DOHH2 (cell line): ENCODE measurements around the gene DOCK4.
A peak's percentile ranks its signal among the peaks of the same experiment; 100 is the strongest.

Experiments
- H3F3A ChIP-seq: fragments of 200-600 bp; sonication (generic), shearing (Covaris generic); 2 replicates; pipeline ENCODE4 v1.6.0; 2016; ENCODE audit warnings: antibody characterized with exemption, mild to moderate bottlenecking; ENCODE audit not compliant: control insufficient read depth, insufficient read depth
- H3K27ac ChIP-seq: fragments of 200-600 bp; sonication (generic); 2 replicates; pipeline ENCODE4 v1.5.1; 2014; ENCODE audit warnings: low read depth, mild to moderate bottlenecking, low read length, moderate library complexity
- H3K27me3 ChIP-seq: fragments of 200-600 bp; sonication (generic); 2 replicates; pipeline ENCODE4 v1.6.1; 2014; ENCODE audit warnings: mild to moderate bottlenecking, low read length, mixed read lengths; ENCODE audit not compliant: control insufficient read depth
- H3K36me3 ChIP-seq: fragments of 200-600 bp; sonication (generic); 2 replicates; pipeline ENCODE4 v1.6.1; 2014; ENCODE audit warnings: mild to moderate bottlenecking, low read length, moderate library complexity, mixed read lengths; ENCODE audit not compliant: control insufficient read depth
- H3K4me1 ChIP-seq: fragments of 200-600 bp; sonication (generic); 2 replicates; pipeline ENCODE4 v1.6.1; 2014; ENCODE audit warnings: mild to moderate bottlenecking, low read length, mixed read lengths; ENCODE audit not compliant: control insufficient read depth
- H3K4me2 ChIP-seq: fragments of 200-600 bp; sonication (generic); 2 replicates; pipeline ENCODE4 v1.6.0; 2014; ENCODE audit warnings: mild to moderate bottlenecking, low read length, moderate library complexity
- H3K4me3 ChIP-seq: fragments of 200-600 bp; sonication (generic); 2 replicates; pipeline ENCODE4 v1.5.1; 2014; ENCODE audit warnings: mild to moderate bottlenecking, low read length, mixed read lengths
- H3K79me2 ChIP-seq: fragments of 200-600 bp; sonication (generic); 2 replicates; pipeline ENCODE4 v1.6.1; 2014; ENCODE audit warnings: mild to moderate bottlenecking, low read length, mixed read lengths; ENCODE audit not compliant: control insufficient read depth
- H3K9me2 ChIP-seq: fragments of 200-600 bp; sonication (generic); replicated peaks from 2 replicates; pipeline ENCODE4 v1.6.1; 2014; ENCODE audit warnings: mild to moderate bottlenecking, low read length, mixed read lengths; ENCODE audit not compliant: control insufficient read depth
- H3K9me3 ChIP-seq: fragments of 200-600 bp; sonication (generic); 2 replicates; pipeline ENCODE4 v1.6.1; 2014; ENCODE audit warnings: antibody characterized with exemption, low read length, mixed read lengths; ENCODE audit not compliant: control insufficient read depth, insufficient read depth
- H4K20me1 ChIP-seq: fragments of 200-600 bp; sonication (generic); 2 replicates; pipeline ENCODE4 v1.6.0; 2014; ENCODE audit warnings: low read depth, mild to moderate bottlenecking, antibody characterized with exemption, low read length, moderate library complexity; ENCODE audit not compliant: control insufficient read depth, insufficient read depth
- CTCF ChIP-seq: fragments of 200-600 bp; sonication (generic); IDR thresholded peaks from one replicate; pipeline ENCODE4 v1.5.1; 2014; ENCODE audit warnings: antibody characterized with exemption, mild to moderate bottlenecking, low read depth, low read length; ENCODE audit not compliant: poor library complexity, severe bottlenecking
- EZH2phosphoT487 ChIP-seq: fragments of 200-600 bp; sonication (generic); IDR thresholded peaks from 2 replicates; pipeline ENCODE4 v1.6.1; 2017; ENCODE audit warnings: borderline replicate concordance, mild to moderate bottlenecking, antibody characterized with exemption, low read length, moderate library complexity, mixed read lengths

Gene DOCK4

GRCh38 chr7:112206238-112206990 is at the start of gene DOCK4, which contains the start of gene ZNF277:
TSS of gene DOCK4 (minus strand) at chr7:112206399. CDS start at chr7:112206138, 261 bp downstream.
TSS of gene ZNF277 (plus strand) at chr7:112206695. CDS start at chr7:112206717, 22 bp downstream.
- Histone ChIP-seq H3K4me1 (peaks cover 35% of the 10 kb centered on the region), H3K27me3 (peaks cover 30% of the 10 kb centered on the region), H3K4me2 (peak within 1 kb of the TSS; percentile 98), H4K20me1 (peaks cover 9% of the 10 kb centered on the region; the same call in 1 of the 2 replicates), H3K4me3 (peak within 1 kb of the TSS; percentile 89), H3K9me3 (no peaks in the 10 kb centered on the region), H3K9me2 (no peaks in the 10 kb centered on the region), H3K27ac (no peak within 1 kb of the TSS), H3F3A (no peaks in the 10 kb centered on the region), H3K79me2 (peaks cover 42% of the 10 kb centered on the region), H3K36me3 (peaks cover 3% of the 10 kb centered on the region; the same call in 1 of the 2 replicates)
- TF ChIP-seq CTCF (no peak), EZH2phosphoT487 (no peak)

GRCh38 chr7:112255388-112255720 is 49.2 kb upstream of the DOCK4 start:
- H3K4me2 ChIP-seq, result no peak overlapping the region
- no peaks in the 10 kb centered on the region for H3K9me3 ChIP-seq

GRCh38 chr7:112254709-112255387 is 48.6 kb upstream of the DOCK4 start:
- H3K4me3 ChIP-seq, result no peak overlapping the region
- H3K4me2 ChIP-seq, result no peak overlapping the region
- no peaks in the 10 kb centered on the region for H3K9me2 ChIP-seq
- H3K79me2 ChIP-seq, result peaks cover 14% of the 10 kb centered on the region
- no peaks in the 10 kb centered on the region; the same call in 1 of the 2 replicates for H4K20me1 ChIP-seq
- peaks cover 3% of the 10 kb centered on the region; the same call in 1 of the 2 replicates for H3K4me1 ChIP-seq
- no peaks in the 10 kb centered on the region for H3K9me3 ChIP-seq
- TF ChIP-seq EZH2phosphoT487, result no peak
- no peak for TF ChIP-seq CTCF
- no peaks in the 10 kb centered on the region for H3K27me3 ChIP-seq
- no peak overlapping the region for H3K27ac ChIP-seq
- no peaks in the 10 kb centered on the region for H3F3A ChIP-seq
- H3K36me3 ChIP-seq, result no peaks in the 10 kb centered on the region

More at GRCh38 chr7:112255388-112255720, 49.2 kb upstream of the DOCK4 start:
- Histone ChIP-seq H3K36me3 (no peaks in the 10 kb centered on the region), H3K4me1 (peaks cover 3% of the 10 kb centered on the region; the same call in 1 of the 2 replicates), H3K27me3 (no peaks in the 10 kb centered on the region), H3K79me2 (peaks cover 14% of the 10 kb centered on the region), H4K20me1 (no peaks in the 10 kb centered on the region; the same call in 1 of the 2 replicates), H3K27ac (no peak overlapping the region), H3K4me3 (no peak overlapping the region), H3K9me2 (no peaks in the 10 kb centered on the region), H3F3A (no peaks in the 10 kb centered on the region)
- TF ChIP-seq CTCF, result no peak
- no peak for TF ChIP-seq EZH2phosphoT487
